Smooth muscle cell (in vitro differentiated cells): Measurements from ENCODE around the gene GPR50. TPM values are rescaled to one million over a fixed set of nuclear protein-coding genes. Genes with fewer than 3 reads are reported as not detected.

ENCODE experiments used
- DNase-seq: peaks from one replicate; lab custom pipeline; 2025; ENCODE audit not compliant: unreplicated experiment; lab: John Stamatoyannopoulos, UW
- H2AFZ ChIP-seq: fragments of 200-600 bp; sonication (generic); 2 replicates; pipeline ENCODE4 v1.6.0; 2016; ENCODE audit warnings: antibody characterized with exemption, low read depth, mild to moderate bottlenecking
- H3F3A ChIP-seq: fragments of 200-600 bp; sonication (generic); 2 replicates; pipeline ENCODE4 v1.6.0; 2017; ENCODE audit warnings: antibody characterized with exemption, low read depth
- H3K27ac ChIP-seq: fragments of 200-600 bp; sonication (generic); 2 replicates; pipeline ENCODE4 v1.5.1; 2016; ENCODE audit warnings: low read depth, mild to moderate bottlenecking
- H3K27me3 ChIP-seq: fragments of 200-600 bp; sonication (generic); 2 replicates; pipeline ENCODE4 v1.6.1; 2016; ENCODE audit warnings: low read depth, mild to moderate bottlenecking
- H3K36me3 ChIP-seq: fragments of 200-600 bp; sonication (generic); 2 replicates; pipeline ENCODE4 v1.5.1; 2016; ENCODE audit warnings: low read depth
- H3K4me1 ChIP-seq: fragments of 200-600 bp; sonication (generic); 2 replicates; pipeline ENCODE4 v1.5.1; 2016; ENCODE audit warnings: low read depth
- H3K4me2 ChIP-seq: fragments of 200-600 bp; sonication (generic); 2 replicates; pipeline ENCODE4 v1.6.0; 2016; ENCODE audit warnings: mild to moderate bottlenecking
- H3K4me3 ChIP-seq: fragments of 200-600 bp; sonication (generic); 2 replicates; pipeline ENCODE4 v1.5.1; 2016; ENCODE audit warnings: mild to moderate bottlenecking
- H3K79me2 ChIP-seq: fragments of 200-600 bp; sonication (generic); 2 replicates; pipeline ENCODE4 v1.6.0; 2016; ENCODE audit warnings: low read depth, mild to moderate bottlenecking
- H3K9ac ChIP-seq: fragments of 200-600 bp; sonication (generic); 2 replicates; pipeline ENCODE4 v1.6.0; 2016; ENCODE audit warnings: low read depth
- H3K9me3 ChIP-seq: fragments of 200-600 bp; sonication (generic); replicated peaks from 2 replicates; pipeline ENCODE4 v1.5.1; 2016; ENCODE audit warnings: low read depth
- H4K20me1 ChIP-seq: fragments of 200-600 bp; sonication (generic); 2 replicates; pipeline ENCODE4 v1.6.0; 2016; ENCODE audit warnings: low read depth
- WGBS: methylation state at CpG from one replicate; pipeline ENCODE4 v1.1.7; 2016; ENCODE audit warnings: low lambda C conversion rate; 5-methylcytosine and 5-hydroxymethylcytosine counted together
- polyA plus RNA-seq: library from polyadenylated mRNA; unstranded; fragments of >200 nt; fragmentation: Nextera tagmentation; extraction: Ambion mirVana; gene quantifications from 2 replicates; pipeline ENCODE4 v1.2.1, GENCODE V29; 2016
- total RNA-seq: library from RNA; depleted of rRNA; stranded (reverse); fragments of >200 nt; gene quantifications from 2 replicates; pipeline ENCODE4 v1.2.3, GENCODE V29; 2014
- TF ChIP-seq, protein P1 (sequence below): fragments of 200-600 bp; sonication (generic); IDR thresholded peaks from 2 replicates; pipeline ENCODE4 v1.5.1; 2017; ENCODE audit warnings: borderline replicate concordance, mild to moderate bottlenecking, antibody characterized with exemption; ENCODE audit not compliant: insufficient read depth, poor library complexity, severe bottlenecking

Gene GPR50
- total and polyA plus RNA-seq, 2 experiments from 2014 or later = 0.13 to 0.22 TPM

DNA sequence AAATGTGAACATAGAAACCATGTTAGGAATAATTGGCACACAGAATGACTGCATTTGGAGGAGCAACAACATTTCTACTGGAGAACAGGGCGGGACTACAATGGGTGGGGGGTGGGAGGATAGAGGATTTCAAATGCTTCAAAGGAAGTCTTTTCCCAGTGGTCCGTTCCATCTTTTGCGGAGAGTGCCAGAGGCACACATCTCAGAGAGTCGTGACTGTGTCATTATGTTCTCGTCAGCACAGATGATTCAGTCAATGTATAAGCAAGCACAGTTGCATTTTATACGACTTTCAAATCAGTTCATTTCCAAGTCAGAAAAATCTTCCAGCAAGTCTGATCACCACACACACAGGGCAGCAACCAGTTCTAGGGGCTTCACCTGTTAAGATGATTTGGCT lies 22.7 kb upstream of the GPR50 start:
- WGBS = 39% methylated on average over 6 of the region's 6 CpGs
- no peaks in the 10 kb centered on the region for H4K20me1 ChIP-seq
- H3K4me1 ChIP-seq = no peaks in the 10 kb centered on the region
- DNase-seq = no peak
- TF ChIP-seq, protein P1, sequence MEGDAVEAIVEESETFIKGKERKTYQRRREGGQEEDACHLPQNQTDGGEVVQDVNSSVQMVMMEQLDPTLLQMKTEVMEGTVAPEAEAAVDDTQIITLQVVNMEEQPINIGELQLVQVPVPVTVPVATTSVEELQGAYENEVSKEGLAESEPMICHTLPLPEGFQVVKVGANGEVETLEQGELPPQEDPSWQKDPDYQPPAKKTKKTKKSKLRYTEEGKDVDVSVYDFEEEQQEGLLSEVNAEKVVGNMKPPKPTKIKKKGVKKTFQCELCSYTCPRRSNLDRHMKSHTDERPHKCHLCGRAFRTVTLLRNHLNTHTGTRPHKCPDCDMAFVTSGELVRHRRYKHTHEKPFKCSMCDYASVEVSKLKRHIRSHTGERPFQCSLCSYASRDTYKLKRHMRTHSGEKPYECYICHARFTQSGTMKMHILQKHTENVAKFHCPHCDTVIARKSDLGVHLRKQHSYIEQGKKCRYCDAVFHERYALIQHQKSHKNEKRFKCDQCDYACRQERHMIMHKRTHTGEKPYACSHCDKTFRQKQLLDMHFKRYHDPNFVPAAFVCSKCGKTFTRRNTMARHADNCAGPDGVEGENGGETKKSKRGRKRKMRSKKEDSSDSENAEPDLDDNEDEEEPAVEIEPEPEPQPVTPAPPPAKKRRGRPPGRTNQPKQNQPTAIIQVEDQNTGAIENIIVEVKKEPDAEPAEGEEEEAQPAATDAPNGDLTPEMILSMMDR = no peak
- H3K79me2 ChIP-seq = no peaks in the 10 kb centered on the region
- peaks cover 6% of the 10 kb centered on the region for H3K27me3 ChIP-seq
- H3K9ac ChIP-seq = no peak overlapping the region
- no peak overlapping the region for H3K27ac ChIP-seq
- H3K4me2 ChIP-seq = no peak overlapping the region
- H3K36me3 ChIP-seq = no peaks in the 10 kb centered on the region
- no peak overlapping the region for H3K4me3 ChIP-seq
- H3F3A ChIP-seq = no peaks in the 10 kb centered on the region
- no peak overlapping the region for H2AFZ ChIP-seq
- H3K9me3 ChIP-seq = no peaks in the 10 kb centered on the region

- WGBS = 80% methylated on average over 4 of the region's 4 CpGs
- H3K79me2 ChIP-seq = no peaks in the 10 kb centered on the region
- TF ChIP-seq, protein P1 = no peak
- H3K4me2 ChIP-seq = no peak overlapping the region
- no peak for DNase-seq
- H3K9ac ChIP-seq = no peak overlapping the region
- H3K4me1 ChIP-seq = no peaks in the 10 kb centered on the region
- no peak overlapping the region for H3K4me3 ChIP-seq
- no peak overlapping the region for H3K27ac ChIP-seq
- peaks cover 6% of the 10 kb centered on the region for H3K27me3 ChIP-seq
- H3F3A ChIP-seq = no peaks in the 10 kb centered on the region
- H2AFZ ChIP-seq = no peak overlapping the region
- no peaks in the 10 kb centered on the region for H3K9me3 ChIP-seq
- no peaks in the 10 kb centered on the region for H4K20me1 ChIP-seq
- no peaks in the 10 kb centered on the region for H3K36me3 ChIP-seq
Measured at GRCh38 chrX:151155234-151155633, 21.1 kb upstream of the GPR50 start.

DNA sequence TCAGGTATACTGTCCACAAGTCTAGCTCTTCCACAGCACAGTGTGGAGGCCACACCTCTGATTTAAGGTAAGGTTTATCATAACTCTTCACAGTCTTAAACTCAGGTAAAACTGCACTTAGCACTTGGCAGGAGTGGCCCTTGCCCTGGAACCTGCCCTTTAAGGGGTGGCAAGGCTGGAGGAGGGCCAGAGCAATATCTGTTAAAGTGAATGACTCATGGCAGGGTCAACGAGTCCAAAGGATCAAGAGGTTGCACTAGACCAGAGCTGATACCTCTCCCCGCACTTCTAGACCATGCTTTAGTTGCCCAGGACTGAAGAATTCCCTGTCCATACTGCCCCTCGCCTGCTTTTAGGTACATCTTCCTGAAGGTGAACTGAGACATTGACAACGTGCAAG lies 14.7 kb upstream of the GPR50 start:
- H3K4me1 ChIP-seq = no peaks in the 10 kb centered on the region
- no peaks in the 10 kb centered on the region for H3K9me3 ChIP-seq
- no peak for DNase-seq
- H3K27me3 ChIP-seq = no peaks in the 10 kb centered on the region
- no peaks in the 10 kb centered on the region for H3F3A ChIP-seq
- H3K27ac ChIP-seq = no peak overlapping the region
- TF ChIP-seq, protein P1 = no peak
- no peak overlapping the region for H2AFZ ChIP-seq
- H3K9ac ChIP-seq = no peak overlapping the region
- 55% methylated on average over 4 of the region's 4 CpGs for WGBS
- no peaks in the 10 kb centered on the region for H3K79me2 ChIP-seq
- no peak overlapping the region for H3K4me2 ChIP-seq
- H3K36me3 ChIP-seq = no peaks in the 10 kb centered on the region
- H4K20me1 ChIP-seq = no peaks in the 10 kb centered on the region
- H3K4me3 ChIP-seq = no peak overlapping the region

DNA sequence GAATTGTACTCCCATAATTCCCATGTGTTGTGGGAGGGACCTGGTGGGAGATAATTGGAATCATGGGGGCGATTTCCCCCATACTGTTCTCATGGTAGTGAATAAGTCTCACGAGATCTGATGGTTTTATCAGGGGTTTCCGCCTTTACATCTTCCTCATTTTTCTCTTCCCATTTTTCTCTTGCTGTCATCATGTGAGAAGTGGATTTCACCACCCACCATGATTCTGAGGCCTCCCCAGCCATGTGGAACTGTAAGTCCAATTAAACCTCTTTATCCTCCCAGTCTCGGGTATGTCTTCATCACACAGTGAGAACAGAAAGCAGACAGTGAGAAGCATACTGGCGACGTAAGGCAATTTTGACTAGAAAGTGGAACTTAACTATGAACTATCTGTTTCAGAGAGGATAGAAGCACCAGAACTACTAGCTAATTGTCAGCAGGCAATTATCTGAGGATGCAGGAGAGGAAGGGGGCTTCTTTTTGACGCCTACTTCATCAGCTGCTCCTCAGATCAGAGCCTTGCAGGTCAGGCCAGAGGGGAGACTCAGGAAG lies 8.5 kb upstream of the GPR50 start:
- no peak overlapping the region for H2AFZ ChIP-seq
- no peaks in the 10 kb centered on the region for H4K20me1 ChIP-seq
- no peaks in the 10 kb centered on the region for H3K4me1 ChIP-seq
- H3K27ac ChIP-seq = no peak overlapping the region
- no peaks in the 10 kb centered on the region for H3F3A ChIP-seq
- TF ChIP-seq, protein P1 = no peak
- no peak overlapping the region for H3K9ac ChIP-seq
- H3K36me3 ChIP-seq = no peaks in the 10 kb centered on the region
- no peak overlapping the region for H3K4me2 ChIP-seq
- H3K79me2 ChIP-seq = no peaks in the 10 kb centered on the region
- no peak for DNase-seq
- peaks cover 3% of the 10 kb centered on the region for H3K27me3 ChIP-seq
- no peak overlapping the region for H3K4me3 ChIP-seq
- no peaks in the 10 kb centered on the region for H3K9me3 ChIP-seq
- 58% methylated on average over 7 of the region's 7 CpGs for WGBS
